Gastrocnemius medialis (tissue), 4 donors: ENCODE measurements around the gene CCDC27.

ENCODE experiments used
- CTCF ChIP-seq, 5 experiments: fragments of 450-650 bp in 3 of 5; fragments of 200-600 bp in 2 of 5; sonication (generic) in 2 of 5; IDR thresholded peaks in 4 of 5; conservative IDR thresholded peaks in 1 of 5; 1 replicate in 4 of 5; 2 replicates in 1 of 5; pipeline ENCODE4 v1.5.1; 2016 to 2019; ENCODE audit warnings: antibody characterized with exemption in 5 of 5, mild to moderate bottlenecking in 3 of 5, moderate library complexity in 3 of 5
- POLR2A ChIP-seq, 2 donors: fragments of 450-650 bp; IDR thresholded peaks; one replicate each; pipeline ENCODE4 v1.6.1; 2017; ENCODE audit warnings: antibody characterized with exemption in 2 of 2, mild to moderate bottlenecking in 2 of 2, moderate library complexity in 2 of 2

- TF ChIP-seq CTCF (IDR thresholded peaks at IDR 0.05 in 4 of 5, conservative IDR thresholded peaks at IDR 0.05 in 1 of 5) (no peak), POLR2A (IDR thresholded peaks at IDR 0.05) (no peak)
These were observed 27.7 kb downstream of the CCDC27 start for GRCh38 chr1:3779912-3780416.
